Epithelial cell of prostate (primary cell): Measurements from ENCODE around the gene ABTB1.

Experiments used
- DNase-seq: peaks from one replicate; pipeline ENCODE4 v3.0.0-alpha.2; 2011; ENCODE audit warnings: low read depth, low spot score
- H3K27ac ChIP-seq: fragments of 450-650 bp; 2 replicates; pipeline ENCODE4 v1.5.1; 2017; ENCODE audit warnings: mild to moderate bottlenecking

ABTB1 gene

GRCh38 chr3:127672429-127673190 lies at the start of gene ABTB1:
ABTB1 (plus strand) TSS chr3:127672952; CDS start chr3:127673026, 74 bp downstream.
- no peak for DNase-seq
- H3K27ac ChIP-seq, result peak within 1 kb of the TSS; percentile 60

GRCh38 chr3:127624063-127624462 lies 48.7 kb upstream of the ABTB1 start:
- DNase-seq, result no peak

GRCh38 chr3:127625821-127626220 lies 46.9 kb upstream of the ABTB1 start:
- no peak for DNase-seq
- no peak overlapping the region for H3K27ac ChIP-seq

More at GRCh38 chr3:127624063-127624462, 48.7 kb upstream of the ABTB1 start:
- H3K27ac ChIP-seq, result no peak overlapping the region

- DNase-seq, result no peak
- H3K27ac ChIP-seq, result no peak overlapping the region
Observed at GRCh38 chr3:127628426-127628787, 44.3 kb upstream of the ABTB1 start.

- no peak within 1 kb of the TSS for H3K27ac ChIP-seq
- no peak for DNase-seq
Observed at GRCh38 chr3:127628788-127629466, 43.8 kb upstream of the ABTB1 start, which contains the start of gene PODXL2. PODXL2 (plus strand) TSS chr3:127629185; CDS start chr3:127629220, 35 bp downstream.

GRCh38 chr3:127629467-127630403 lies 43.0 kb upstream of the ABTB1 start:
- H3K27ac ChIP-seq, result no peak overlapping the region
- DNase-seq, result no peak

- no peak for DNase-seq
- H3K27ac ChIP-seq, result no peak overlapping the region
Observed at GRCh38 chr3:127630811-127631714, 41.7 kb upstream of the ABTB1 start.

- DNase-seq, result no peak
Observed at GRCh38 chr3:127632035-127632820, 40.5 kb upstream of the ABTB1 start.

GRCh38 chr3:127634653-127635052 lies 38.1 kb upstream of the ABTB1 start:
- no peak for DNase-seq
- H3K27ac ChIP-seq, result no peak overlapping the region

More at GRCh38 chr3:127632035-127632820, 40.5 kb upstream of the ABTB1 start:
- no peak overlapping the region for H3K27ac ChIP-seq

GRCh38 chr3:127637546-127637945 lies 35.2 kb upstream of the ABTB1 start:
- H3K27ac ChIP-seq, result no peak overlapping the region
- DNase-seq, result no peak

- no peak overlapping the region for H3K27ac ChIP-seq
- no peak for DNase-seq
Observed at GRCh38 chr3:127637971-127638370, 34.8 kb upstream of the ABTB1 start.

- H3K27ac ChIP-seq, result no peak overlapping the region
- DNase-seq, result peak; percentile 18
Observed at GRCh38 chr3:127639173-127640041, 33.3 kb upstream of the ABTB1 start.

- DNase-seq, result no peak
- H3K27ac ChIP-seq, result no peak overlapping the region
Observed at GRCh38 chr3:127640042-127640355, 32.8 kb upstream of the ABTB1 start.

- no peak overlapping the region for H3K27ac ChIP-seq
- DNase-seq, result no peak
Observed at GRCh38 chr3:127644641-127645370, 27.9 kb upstream of the ABTB1 start.

- DNase-seq, result no peak
- H3K27ac ChIP-seq, result no peak overlapping the region
Observed at GRCh38 chr3:127645371-127646015, 27.3 kb upstream of the ABTB1 start.

- DNase-seq, result no peak
- H3K27ac ChIP-seq, result no peak overlapping the region
Observed at GRCh38 chr3:127646501-127647046, 26.2 kb upstream of the ABTB1 start.
